GM10847 (cell line): ENCODE measurements around the gene FMOD.

Experiments
- POLR2A ChIP-seq: IDR thresholded peaks from 2 replicates; pipeline ENCODE4 v1.6.1; 2011; ENCODE audit not compliant: insufficient read length; ENCODE audit errors: extremely low read depth

FMOD gene

DNA sequence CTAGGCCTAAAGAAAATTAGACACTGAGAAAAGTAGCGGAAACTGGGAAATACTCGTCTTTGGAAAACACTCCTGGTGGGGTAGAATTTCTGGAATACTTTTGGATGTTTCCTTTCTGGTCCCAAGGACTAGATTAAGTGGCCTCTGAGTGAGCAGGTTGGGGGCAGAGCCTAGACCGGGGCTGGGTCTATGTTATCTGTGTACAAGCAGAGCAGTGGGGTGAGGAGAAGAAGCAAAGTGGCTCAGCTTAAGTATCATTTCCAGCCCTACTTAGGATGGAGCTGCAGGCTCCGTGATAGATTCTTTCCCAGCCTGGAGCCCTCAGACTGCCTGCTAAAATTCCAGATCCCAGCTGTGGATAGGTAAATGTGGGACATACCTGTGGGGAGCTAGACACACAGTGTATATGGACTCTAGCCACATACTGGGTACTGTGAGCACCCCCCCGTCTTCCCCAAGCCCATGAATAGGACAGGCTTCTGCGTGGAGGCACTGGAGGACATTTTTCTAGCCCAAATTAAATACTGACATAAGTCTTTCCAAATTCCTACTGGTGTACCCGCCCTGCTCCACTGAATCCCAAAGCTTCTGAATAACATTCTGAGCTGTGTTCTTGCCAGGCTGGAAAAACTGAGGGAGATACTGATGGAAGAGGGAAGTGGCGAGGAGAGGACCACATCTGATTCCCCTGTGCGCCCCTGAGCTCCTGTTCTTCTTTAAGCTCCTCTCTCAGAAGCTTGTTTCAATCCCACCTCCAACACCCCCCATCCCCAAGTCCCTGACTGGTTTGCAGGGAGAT, 6.8 kb downstream of the FMOD start:
- TF ChIP-seq POLR2A = no peak

DNA sequence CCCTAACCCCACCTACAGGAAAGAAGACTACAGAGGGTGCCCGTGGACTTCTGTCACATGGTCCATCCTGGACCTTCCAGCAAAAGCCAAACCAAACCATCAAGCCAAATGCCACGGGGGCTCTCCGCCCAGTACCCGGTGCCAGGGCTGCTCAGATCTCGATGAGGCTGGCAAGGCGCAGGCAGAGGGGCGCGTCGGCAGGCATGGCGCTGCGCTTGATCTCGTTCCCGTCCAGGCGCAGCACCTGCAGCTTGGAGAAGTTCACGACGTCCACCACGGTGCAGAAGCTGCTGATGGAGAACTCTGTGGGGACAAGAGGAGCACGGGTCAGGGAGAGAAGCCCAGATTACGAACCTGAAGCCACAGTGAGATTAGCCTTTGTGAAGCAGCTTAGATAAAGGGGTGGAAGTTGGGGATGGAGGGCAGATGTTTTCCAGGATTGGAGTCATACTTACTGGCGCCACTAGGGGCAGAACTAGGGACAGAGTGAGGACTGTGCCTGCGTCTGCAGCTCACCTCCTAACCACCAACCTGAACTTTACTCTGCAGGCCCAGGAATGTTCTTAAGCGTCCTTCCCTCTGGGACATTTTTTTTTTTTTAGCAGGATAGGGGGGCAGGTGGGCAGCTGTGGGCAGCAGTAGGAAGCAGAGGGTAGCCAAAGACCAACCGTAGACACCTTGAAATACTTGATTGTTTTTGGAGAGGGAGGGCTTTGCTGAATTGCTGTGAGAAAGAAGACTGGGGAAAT, 8.6 kb downstream of the FMOD start:
- TF ChIP-seq POLR2A = no peak

DNA sequence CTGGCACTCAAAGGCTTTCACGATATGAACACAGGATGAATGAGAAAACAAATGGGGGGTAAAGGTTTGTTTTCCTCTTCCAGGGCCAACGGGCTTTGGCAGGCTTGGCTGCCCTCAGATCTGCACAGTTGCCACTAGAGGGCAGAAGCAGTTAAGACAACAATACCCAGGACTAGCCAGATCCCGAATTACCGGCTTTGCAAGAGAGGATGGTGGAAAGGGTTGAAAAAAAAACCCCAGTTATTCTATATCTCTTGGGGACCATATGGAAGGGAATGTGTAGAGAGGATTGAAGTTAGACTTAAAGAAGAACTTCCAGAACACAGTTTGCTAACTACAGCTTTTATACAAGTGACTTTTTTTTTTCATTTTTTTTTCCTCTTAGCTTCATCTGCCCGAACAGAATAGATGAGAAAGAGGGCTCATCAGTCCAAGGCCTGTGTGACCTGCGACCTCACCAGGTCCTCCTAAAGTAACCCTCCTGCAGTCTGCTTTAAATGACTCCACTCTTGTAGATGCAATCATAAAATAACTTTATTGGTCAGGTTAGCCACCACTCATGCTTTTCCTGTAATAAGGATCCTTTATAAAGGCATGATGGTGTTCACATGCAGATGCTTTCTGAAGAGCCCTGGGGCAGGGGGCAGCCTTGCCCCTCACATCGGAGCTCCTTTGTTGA, 10.7 kb downstream of the FMOD start:
- TF ChIP-seq POLR2A = no peak

DNA sequence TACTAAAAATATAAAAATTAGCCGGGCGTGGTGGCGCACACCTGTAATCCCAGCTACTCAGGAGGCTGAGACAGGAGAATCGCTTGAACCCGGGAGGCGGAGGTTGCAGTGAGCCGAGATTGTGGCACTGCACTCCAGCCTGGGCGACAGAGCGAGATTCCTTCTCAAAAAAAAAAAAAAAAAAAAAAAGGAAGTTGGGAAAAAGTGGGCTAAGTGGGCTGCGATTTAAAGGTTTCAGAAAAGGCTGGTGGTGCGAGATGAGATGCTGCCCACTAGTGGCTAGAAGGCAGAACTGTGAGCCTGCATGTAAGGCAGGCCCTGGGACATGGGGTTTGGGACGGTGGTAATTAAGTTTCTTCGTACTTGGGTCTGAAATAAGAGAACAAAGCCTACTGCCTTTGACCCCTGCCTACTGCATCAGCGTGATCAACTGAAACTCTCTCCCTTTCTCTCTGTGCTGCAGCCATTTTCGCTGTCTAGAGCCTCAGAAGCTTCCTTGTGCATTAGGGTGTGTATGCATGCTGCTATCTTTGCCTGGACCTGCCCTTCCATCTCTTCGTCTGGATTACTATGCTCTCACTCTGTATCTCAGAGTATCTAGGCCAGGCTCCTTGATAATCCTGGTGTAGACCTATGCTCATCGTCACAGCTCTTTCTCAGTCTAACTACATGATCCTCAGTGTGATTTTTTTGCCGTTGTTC, 12.4 kb downstream of the FMOD start:
- TF ChIP-seq POLR2A = no peak

- no peak for TF ChIP-seq POLR2A
These were observed 14.8 kb downstream of the FMOD start for GRCh38 chr1:203336097-203336496.

- no peak for TF ChIP-seq POLR2A
These were observed 15.4 kb downstream of the FMOD start for GRCh38 chr1:203335503-203335902.

GRCh38 chr1:203331224-203331623, 19.7 kb downstream of the FMOD start:
- TF ChIP-seq POLR2A = no peak

GRCh38 chr1:203328714-203329122, 22.2 kb downstream of the FMOD start:
- TF ChIP-seq POLR2A = no peak

DNA sequence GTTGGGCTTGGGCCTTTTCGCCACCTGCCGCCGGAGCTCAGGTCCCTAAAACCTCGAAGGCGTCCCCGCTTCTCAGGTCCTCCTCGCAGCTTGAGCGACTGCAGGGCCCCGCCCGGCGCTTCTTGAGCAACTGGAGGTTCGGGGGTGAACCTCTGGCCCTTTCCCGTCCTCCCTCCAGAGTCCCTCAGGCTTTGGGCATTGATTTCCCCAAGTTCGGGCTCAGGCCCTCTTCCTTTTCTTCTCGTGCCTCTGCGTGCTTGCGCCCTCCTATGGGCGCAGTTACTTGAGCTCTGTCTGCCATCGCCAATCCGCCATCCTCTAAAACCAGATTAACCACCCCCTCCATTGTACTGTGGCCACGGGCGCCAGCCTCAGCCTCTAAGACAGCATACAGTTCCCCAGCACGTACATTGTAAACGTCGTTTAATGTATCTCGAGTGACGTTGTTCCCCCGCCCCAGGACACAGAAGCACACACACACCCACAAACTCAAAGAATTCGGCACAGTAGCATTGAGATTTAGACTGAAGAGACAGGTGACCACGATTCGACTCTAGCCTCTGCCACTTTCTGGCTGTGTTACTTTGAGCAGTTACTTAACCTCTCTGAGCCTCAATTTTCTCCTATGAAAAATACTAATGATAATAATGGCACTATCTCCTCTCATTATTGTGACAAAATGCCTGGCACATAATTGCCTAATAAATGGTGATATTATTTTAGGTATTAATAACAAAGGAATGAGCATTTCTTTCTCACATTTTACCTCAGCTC, 23.1 kb downstream of the FMOD start:
- TF ChIP-seq POLR2A = no peak

- peak; percentile 56 for TF ChIP-seq POLR2A
These were observed 23.9 kb downstream of the FMOD start for GRCh38 chr1:203326830-203327683.

GRCh38 chr1:203325418-203326091, 25.4 kb downstream of the FMOD start:
- TF ChIP-seq POLR2A = no peak

DNA sequence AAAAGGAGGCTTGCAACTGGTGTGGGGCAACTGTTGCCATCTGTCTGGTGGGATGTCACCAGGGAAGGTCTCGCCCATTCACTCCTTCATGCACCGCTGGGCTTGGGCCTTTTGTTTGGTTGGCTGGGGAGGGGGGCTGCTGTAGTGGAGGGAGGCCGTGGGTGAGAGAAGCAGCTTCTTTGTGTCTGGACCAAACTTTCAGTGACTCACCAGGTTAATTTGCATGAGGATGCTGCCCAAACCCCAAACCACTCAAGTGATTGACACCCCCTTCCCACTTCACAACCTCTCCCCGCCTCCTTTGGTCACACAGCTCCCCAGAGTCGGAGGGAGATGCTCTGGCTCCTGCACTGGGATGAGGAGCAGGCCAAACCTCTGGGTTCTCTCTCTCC, 25.9 kb downstream of the FMOD start:
- peak; percentile 39 for TF ChIP-seq POLR2A

- TF ChIP-seq POLR2A = no peak
These were observed 26.6 kb downstream of the FMOD start for GRCh38 chr1:203324105-203325025.
